ENCODE results near the gene ANO10.
"Not testable (repeated sequence)": the region's sequence is repeated elsewhere in the genome, so short reads cannot be mapped to it uniquely, and the experiment has no call there.

The ANO10 gene, protein sequence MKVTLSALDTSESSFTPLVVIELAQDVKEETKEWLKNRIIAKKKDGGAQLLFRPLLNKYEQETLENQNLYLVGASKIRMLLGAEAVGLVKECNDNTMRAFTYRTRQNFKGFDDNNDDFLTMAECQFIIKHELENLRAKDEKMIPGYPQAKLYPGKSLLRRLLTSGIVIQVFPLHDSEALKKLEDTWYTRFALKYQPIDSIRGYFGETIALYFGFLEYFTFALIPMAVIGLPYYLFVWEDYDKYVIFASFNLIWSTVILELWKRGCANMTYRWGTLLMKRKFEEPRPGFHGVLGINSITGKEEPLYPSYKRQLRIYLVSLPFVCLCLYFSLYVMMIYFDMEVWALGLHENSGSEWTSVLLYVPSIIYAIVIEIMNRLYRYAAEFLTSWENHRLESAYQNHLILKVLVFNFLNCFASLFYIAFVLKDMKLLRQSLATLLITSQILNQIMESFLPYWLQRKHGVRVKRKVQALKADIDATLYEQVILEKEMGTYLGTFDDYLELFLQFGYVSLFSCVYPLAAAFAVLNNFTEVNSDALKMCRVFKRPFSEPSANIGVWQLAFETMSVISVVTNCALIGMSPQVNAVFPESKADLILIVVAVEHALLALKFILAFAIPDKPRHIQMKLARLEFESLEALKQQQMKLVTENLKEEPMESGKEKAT

DNA sequence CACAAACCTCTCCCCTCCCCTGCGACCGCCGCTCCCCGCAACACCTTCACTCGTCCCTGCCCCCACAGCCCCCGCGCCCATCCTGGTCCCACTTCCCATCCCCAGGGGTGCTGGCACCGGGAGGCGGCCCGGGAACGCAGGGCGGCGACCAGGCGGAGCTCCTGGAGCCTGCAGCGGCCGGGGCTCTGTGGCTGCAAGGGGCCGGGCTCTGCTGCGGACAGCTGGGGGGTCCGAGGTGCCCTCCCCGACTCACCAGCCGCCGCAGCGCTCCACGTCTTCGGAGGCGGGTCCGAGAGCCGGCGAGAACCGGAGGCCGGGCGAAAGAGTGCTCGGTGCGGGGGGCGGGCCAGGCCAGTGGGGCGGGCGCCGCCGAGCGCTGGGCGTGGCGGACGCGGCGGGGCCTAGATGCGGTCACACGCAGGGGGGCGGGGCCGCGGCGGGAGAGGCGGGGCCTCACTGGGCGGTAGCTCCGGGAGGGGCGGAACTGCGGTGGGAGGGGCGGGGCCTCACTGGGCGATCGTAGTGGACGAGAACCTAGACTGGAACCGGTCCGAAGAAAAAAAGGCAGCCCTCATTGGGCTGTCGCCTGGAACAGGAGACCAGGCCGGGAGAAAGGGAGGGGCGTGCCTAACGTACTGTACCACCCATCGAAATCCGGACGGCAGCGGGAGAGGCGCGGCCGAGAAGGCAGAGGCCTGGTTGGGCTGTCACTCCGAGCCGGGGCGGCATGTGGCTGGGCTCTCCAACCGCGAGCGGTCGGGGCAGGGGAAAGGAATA, at the start of gene ANO10:
ANO10 (minus strand) TSS at position 356 of the 777 bp plus-strand sequence. CDS start 16,159 bp downstream, outside the sequence.
- DNase-seq (ENCODE audit: low spot score) = peak; percentile 99

- DNase-seq (ENCODE audit: low spot score) = no peak
Observed at GRCh38 chr3:43670635-43671522, 49.1 kb upstream of the ANO10 start.

GRCh38 chr3:43665011-43665410, 43.2 kb upstream of the ANO10 start:
- not testable (repeated sequence) for DNase-seq (ENCODE audit: low spot score)

DNA sequence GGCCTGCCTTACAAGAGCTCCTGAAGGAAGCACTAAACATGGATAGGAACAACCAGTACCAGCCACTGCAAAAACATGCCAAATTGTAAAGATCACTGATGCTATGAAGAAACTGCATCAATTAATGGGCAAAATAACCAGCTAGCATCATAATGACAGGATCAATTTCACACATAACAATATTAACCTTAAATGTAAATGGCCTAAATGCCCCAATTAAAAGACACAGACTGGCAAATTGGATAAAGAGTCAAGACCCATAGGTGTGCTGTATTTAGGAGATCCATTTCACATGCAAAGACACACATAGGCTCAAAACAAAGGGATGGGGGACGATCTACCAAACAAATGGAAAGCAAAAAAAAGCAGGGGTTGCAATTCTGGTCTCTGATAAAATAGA, 39.6 kb upstream of the ANO10 start:
- DNase-seq (ENCODE audit: low spot score) = not testable (repeated sequence)

DNA sequence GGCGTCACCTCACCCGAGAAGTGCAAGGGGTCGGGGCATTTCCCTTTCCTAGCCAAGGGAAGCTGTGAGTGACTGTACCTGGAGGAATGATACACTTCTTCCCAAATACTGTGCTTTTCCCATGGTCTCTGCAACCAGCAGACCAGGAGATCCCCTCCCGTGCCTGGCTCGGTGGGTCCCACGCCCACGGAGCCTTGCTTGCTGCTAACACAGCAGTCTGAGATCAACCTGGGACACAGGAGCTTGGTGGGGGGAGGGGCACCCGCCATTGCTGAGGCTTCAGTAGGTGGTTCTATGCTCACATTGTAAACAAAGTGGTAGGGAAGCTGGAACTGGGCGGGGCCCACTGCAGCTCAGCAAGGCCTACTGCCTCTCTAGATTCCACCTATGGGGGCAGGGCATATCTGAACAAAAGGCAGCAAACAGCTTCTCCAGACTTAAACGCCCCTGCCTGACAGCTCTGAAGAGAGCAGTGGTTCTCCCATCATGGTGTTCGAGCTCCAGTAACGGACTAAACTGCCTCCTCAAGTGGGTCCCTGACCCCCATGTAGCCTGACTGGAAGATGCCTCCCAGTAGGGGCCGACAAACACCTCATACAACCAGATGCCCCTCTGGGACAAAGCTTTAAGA, 37.6 kb upstream of the ANO10 start:
- no peak for DNase-seq (ENCODE audit: low spot score)

DNA sequence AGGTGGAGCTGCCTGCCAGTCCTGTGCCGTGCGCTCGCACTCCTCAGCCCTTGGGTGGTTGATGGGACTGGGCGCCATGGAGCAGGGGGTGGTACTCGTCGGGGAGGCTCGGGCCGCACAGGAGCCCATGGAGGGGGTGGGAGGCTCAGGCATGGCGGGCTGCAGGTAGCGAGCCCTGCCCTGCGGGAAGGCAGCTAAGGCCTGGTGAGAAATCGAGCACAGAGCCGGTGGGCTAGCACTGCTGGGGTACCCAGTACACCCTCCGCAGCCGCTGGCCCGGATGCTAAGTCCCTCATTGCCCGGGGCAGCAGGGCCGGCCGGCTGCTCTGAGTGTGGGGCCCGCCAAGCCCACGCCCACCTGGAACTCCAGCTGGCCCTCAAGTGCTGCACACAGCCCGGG, 34.6 kb upstream of the ANO10 start:
- not testable (repeated sequence) for DNase-seq (ENCODE audit: low spot score)

- DNase-seq (ENCODE audit: low spot score) = no peak
Observed at GRCh38 chr3:43650345-43650744, 28.5 kb upstream of the ANO10 start.

- peak; percentile 59 for DNase-seq (ENCODE audit: low spot score)
Observed at GRCh38 chr3:43649365-43649968, 27.7 kb upstream of the ANO10 start.

DNA sequence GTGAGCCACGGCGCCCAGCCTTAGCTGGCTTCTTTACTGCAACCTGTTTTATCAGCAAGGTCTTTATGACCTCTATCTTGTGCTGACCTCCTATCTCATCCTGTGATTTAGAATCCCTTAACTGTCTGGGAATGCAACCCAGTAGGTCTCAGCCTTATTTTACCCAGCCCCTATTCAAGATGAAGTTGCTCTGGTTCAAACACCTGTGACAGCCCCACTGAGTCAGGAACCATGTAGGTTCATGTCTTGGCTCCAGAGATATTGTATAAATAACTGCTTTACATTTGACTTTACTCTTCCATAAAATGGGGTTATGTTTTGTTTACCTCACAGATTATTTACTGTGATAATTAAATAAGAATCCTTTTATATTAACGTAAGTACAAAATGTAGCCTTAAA, 27.1 kb upstream of the ANO10 start:
- no peak for DNase-seq (ENCODE audit: low spot score)

DNA sequence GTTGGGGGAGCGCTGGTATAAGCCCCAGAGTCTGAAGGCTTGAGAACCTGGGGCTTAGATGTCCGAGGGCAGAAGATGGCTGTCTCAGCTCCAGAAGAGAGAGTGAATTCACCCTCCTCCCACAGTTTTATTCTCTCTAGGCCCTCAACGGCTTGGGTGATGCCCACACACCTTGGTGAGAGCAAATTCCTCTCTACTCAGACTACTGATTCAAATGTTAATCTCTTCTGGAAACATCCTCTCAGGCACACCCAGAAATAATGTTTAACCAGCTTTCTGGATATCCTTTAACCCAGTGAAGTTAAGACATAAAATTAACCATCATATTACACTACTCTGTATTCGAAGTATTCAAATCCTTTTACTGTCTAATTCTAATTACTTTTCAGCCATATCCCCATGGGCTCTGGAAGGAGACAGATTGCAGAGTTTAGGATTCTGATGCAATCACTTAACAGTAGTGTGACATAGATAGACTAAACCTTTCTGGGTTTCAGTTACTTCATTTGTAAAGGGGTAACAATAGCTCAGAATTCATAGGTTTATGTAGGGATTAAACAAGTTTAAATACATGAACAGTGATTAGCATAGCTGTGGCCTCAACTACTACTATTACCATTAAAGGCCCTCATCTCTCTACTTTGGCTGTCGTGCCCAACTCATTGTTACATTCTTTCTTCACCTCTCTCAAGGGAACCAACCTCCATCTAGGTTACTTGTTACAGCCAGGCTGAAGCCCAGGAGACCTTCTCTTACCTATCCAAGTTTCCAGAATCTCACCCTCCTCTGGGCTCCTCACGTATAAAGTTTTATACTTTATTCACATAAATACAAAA, 25.7 kb upstream of the ANO10 start:
- DNase-seq (ENCODE audit: low spot score) = no peak

DNA sequence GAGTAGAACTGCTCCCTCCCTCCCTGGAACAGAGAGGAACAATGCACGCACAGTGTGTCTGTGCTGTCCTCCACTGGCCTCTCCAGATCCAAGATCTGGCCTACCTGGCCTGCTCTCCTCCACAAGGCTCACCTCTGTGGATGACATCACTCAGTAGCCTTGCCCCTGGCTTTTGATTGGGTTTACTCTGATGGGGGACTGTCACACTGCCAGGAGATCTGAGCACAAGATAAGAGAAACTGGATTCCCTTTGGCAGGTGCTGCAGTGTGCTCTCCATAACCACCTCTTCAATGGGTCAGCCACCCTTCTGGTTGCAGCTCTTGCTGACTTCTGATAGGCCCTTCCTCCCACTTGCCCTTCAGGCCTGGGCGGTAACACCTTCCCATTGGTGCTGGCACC, 22.6 kb upstream of the ANO10 start:
- no peak for DNase-seq (ENCODE audit: low spot score)

- no peak for DNase-seq (ENCODE audit: low spot score)
Observed at GRCh38 chr3:43641306-43642114, 19.7 kb upstream of the ANO10 start.

DNA sequence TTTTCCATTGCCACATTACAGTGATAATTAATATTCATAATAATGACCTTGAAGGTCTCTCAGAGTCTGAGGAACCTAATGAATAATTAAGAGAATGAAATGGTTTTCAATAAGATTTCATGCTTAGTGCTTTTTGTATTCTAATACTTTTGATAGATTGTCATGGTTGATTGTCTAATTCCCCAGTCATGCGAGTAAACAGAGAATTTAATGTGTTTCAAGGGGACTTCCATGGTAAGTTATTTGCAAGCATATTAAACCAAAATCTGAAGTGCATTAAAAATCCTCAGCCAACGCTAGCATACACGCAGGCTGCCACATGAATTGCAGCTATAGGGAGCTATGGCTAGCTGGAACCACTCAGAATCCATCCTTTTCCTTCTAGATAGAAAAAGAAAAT, 18.9 kb upstream of the ANO10 start:
- DNase-seq (ENCODE audit: low spot score) = no peak

DNA sequence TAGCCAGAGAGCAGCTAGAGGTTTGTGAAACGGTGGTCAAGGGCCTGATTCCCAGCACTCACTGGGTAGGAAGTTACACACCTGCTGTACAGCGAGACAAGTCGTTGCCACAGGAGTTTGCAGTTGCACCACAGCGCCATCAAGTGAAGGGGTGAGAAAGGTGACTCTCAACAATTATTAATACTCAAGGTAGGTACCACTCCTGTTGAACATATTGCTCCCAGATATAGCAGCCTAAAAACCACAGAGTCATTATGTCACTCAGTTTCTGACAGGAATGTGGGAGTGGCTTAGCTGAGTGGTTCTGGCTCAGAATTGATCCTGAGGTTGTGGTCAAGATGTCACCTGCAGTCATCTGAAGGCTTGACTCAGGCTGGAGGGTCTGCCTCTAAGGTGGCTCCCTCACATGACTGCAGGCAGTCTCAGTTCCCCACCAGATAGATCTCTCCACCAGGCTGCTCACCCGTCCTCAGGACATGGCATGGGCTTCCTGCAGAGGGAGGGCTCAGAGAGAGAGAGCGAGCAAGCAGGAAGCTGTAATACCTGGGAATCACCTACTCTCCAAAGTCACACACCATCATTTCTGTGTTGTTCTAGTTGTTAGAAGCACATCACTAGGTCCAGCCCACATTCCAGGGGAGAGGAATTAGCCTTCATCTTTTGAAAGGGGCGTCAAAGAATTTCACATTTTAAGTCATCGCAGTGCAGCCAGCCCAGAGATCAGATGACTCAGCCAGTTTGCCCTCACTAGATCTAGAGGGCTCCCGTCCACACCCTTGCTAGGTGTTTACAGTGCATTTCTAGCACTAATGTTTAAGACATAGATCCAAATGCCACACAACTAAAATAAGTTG, 17.0 kb upstream of the ANO10 start:
- DNase-seq (ENCODE audit: low spot score) = no peak

GRCh38 chr3:43637702-43638101, 15.9 kb upstream of the ANO10 start:
- DNase-seq (ENCODE audit: low spot score) = no peak

DNA sequence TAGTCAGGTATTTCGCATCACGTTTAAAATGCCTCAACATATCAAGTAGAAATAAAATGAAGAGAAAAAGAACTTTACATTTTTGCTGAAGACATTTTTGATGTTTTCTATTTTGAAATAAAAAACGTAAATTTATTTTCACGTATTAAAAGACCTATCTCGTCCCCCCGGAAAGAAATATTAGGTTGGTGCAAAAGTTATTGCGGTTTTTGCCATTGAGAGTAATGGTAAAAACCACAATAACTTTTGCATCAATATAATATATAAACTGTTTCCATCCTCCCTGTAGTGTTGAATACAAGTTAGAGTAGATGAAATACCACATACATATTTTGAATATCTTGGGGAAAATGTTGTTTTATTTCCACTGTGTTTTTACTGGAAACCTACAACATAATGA, 11.2 kb upstream of the ANO10 start:
- DNase-seq (ENCODE audit: low spot score) = no peak

DNA sequence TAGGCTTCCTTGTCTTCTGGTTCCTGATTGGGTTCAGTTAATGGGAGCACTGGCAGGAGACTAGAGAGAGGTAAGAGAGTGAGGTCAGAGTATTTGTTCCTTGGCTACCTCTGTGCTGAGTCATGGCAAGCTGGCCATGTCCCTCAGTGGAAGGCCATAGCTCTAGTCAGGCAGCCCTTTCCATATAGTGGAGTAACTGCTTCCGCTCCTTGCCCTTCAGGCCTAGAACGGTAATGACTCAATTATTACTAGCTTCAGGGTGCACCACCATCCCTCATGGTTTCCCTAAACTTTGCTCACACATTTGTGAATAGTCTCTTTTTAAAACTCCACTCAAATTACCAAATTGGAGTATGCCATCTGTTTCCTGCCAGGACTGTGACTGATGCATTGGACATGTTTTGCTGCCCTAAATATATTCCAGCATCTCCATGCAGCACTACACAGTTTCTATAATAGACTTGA, 10.5 kb upstream of the ANO10 start:
- DNase-seq (ENCODE audit: low spot score) = no peak

DNA sequence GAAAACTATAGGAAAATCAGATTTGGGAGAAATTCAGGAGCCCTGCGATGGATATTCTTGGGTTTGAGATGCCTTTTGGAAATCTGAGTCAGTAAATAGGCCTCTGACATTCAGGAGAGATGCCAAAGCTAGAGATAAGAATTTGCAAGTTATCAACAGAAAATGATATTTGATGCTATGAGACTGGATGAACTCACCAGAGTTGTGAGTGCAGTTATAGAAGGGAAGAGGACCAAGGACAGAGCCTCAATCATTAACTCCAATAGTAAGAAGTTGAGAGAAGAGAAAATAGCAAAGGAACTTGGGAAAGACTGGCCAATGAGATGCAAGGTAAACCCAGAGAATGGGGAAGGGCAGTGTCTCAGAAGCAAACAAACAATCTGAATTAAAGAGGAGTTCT, 7.9 kb upstream of the ANO10 start:
- DNase-seq (ENCODE audit: low spot score) = no peak

Data from ecto neural progenitor cell (in vitro differentiated cells).